Measurements from ENCODE around the gene TICAM2. TPM values are rescaled to one million over a fixed set of nuclear protein-coding genes. Genes with fewer than 3 reads are reported as not detected.

Gene TICAM2
- total RNA-seq, 2 experiments from 2014 or later = 0.27 to 0.96 TPM

GRCh38 chr5:115559524-115559923, 42.8 kb downstream of the TICAM2 start:
- TF ChIP-seq, protein P1, sequence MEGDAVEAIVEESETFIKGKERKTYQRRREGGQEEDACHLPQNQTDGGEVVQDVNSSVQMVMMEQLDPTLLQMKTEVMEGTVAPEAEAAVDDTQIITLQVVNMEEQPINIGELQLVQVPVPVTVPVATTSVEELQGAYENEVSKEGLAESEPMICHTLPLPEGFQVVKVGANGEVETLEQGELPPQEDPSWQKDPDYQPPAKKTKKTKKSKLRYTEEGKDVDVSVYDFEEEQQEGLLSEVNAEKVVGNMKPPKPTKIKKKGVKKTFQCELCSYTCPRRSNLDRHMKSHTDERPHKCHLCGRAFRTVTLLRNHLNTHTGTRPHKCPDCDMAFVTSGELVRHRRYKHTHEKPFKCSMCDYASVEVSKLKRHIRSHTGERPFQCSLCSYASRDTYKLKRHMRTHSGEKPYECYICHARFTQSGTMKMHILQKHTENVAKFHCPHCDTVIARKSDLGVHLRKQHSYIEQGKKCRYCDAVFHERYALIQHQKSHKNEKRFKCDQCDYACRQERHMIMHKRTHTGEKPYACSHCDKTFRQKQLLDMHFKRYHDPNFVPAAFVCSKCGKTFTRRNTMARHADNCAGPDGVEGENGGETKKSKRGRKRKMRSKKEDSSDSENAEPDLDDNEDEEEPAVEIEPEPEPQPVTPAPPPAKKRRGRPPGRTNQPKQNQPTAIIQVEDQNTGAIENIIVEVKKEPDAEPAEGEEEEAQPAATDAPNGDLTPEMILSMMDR (IDR thresholded peaks at IDR 0.05) = no peak
- ChIA-PET POLR2A (no interaction called here), CTCF (interaction anchor here (1.2 to 3.1 kb wide), 2 partner anchors 8 to 15 kb away, joined by 3 to 10 read pairs; no protein-coding TSS in a partner anchor)
- no peaks in the 10 kb centered on the region for H3K9me3 Mint-ChIP-seq
- H3K27me3 Mint-ChIP-seq = peaks cover 10% of the 10 kb centered on the region
- ATAC-seq (no peak), DNase-seq (no peak)
- no peaks in the 10 kb centered on the region for H3K36me3 Mint-ChIP-seq (ENCODE audit: low read depth)
- H3K27ac Mint-ChIP-seq = no peak overlapping the region
- H3K4me3 Mint-ChIP-seq = no peak overlapping the region
- intact Hi-C loops (cut with micrococcal nuclease) = no loop called here
- no peaks in the 10 kb centered on the region for H3K4me1 Mint-ChIP-seq (ENCODE audit: low read depth)

DNA sequence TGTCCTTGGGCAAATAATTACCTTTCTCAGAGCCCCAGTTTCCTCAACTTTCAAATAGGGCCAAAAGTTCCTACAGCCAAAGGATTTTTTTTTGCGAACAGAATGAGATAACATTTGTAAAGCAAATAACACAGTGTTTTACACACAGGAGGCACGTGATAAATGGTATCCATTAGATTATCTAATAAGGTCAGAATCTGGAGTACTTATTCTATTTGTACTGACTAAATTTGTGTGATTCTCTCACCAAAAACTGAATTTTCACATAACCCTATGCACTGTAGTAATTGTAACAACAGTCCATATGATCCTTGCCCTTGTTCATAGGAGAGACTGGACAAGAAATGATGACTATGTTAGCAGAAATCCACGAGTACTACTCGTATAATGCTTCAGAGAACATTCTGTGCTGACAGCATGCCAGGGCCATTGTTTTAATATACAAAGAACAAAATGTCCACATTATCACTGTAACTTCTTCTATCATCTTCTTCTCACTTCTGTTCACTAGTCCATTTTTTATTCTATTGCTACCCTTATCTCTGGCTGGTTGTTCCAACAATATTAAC, 43.8 kb downstream of the TICAM2 start:
- POLR2A ChIA-PET = no interaction called here
- DNase-seq (no peak), ATAC-seq (no peak)
- intact Hi-C loops (cut with micrococcal nuclease) = no loop called here
- TF ChIP-seq, protein P1 (IDR thresholded peaks at IDR 0.05) = no peak
- no peak overlapping the region for H3K4me3 Mint-ChIP-seq
- H3K4me1 Mint-ChIP-seq (ENCODE audit: low read depth) = no peaks in the 10 kb centered on the region
- H3K36me3 Mint-ChIP-seq (ENCODE audit: low read depth) = no peaks in the 10 kb centered on the region
- H3K9me3 Mint-ChIP-seq = no peaks in the 10 kb centered on the region
- H3K27ac Mint-ChIP-seq = no peak overlapping the region
- CTCF ChIA-PET = interaction anchor here (3.1 kb wide), 1 partner anchor 16 kb away, joined by 10 read pairs; no protein-coding TSS in a partner anchor
- H3K27me3 Mint-ChIP-seq = peaks cover 10% of the 10 kb centered on the region

GRCh38 chr5:115557667-115558387, 44.5 kb downstream of the TICAM2 start:
- ChIA-PET POLR2A (interaction anchor here (1.0 kb wide), 1 partner anchor 19 kb away, joined by 3 read pairs; no protein-coding TSS in a partner anchor), CTCF (no interaction called here)
- Mint-ChIP-seq H3K4me1 (ENCODE audit: low read depth) (no peaks in the 10 kb centered on the region), H3K27ac (no peak overlapping the region), H3K9me3 (no peaks in the 10 kb centered on the region), H3K27me3 (peaks cover 5% of the 10 kb centered on the region), H3K36me3 (ENCODE audit: low read depth) (no peaks in the 10 kb centered on the region), H3K4me3 (no peak overlapping the region)
- intact Hi-C loops (cut with micrococcal nuclease) = no loop called here
- ATAC-seq = no peak
- DNase-seq = no peak
- TF ChIP-seq, protein P1 (IDR thresholded peaks at IDR 0.05) = no peak

DNA sequence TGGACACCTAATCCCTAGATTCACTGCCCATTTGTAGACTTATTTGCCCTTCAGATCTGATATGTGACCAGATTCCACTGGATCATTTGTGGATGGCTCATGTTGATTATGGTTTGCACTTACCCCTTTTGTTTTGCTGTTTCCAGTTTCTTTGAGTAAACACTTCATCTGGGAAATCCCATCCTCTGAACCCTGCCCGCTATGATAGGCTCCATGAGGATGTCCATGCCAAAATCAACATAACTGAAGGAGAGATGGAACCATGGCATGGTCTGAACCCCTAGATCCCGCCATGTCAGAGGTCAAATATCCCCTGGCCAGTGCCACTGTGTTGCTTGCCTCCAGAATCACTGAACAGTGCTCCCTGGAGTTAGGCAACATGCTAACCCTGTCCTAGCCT, 46.0 kb downstream of the TICAM2 start:
- CTCF ChIA-PET = no interaction called here
- ATAC-seq (no peak), DNase-seq (no peak)
- no peak overlapping the region for H3K4me3 Mint-ChIP-seq
- TF ChIP-seq, protein P1 (IDR thresholded peaks at IDR 0.05) = no peak
- H3K9me3 Mint-ChIP-seq = no peaks in the 10 kb centered on the region
- H3K36me3 Mint-ChIP-seq (ENCODE audit: low read depth) = no peaks in the 10 kb centered on the region
- intact Hi-C loops (cut with micrococcal nuclease) = no loop called here
- POLR2A ChIA-PET = no interaction called here
- no peaks in the 10 kb centered on the region for H3K4me1 Mint-ChIP-seq (ENCODE audit: low read depth)
- no peak overlapping the region for H3K27ac Mint-ChIP-seq
- peaks cover 8% of the 10 kb centered on the region for H3K27me3 Mint-ChIP-seq

GRCh38 chr5:115555084-115555633, 47.1 kb downstream of the TICAM2 start:
- Mint-ChIP-seq H3K4me3 (no peak overlapping the region), H3K27me3 (peaks cover 6% of the 10 kb centered on the region), H3K27ac (no peak overlapping the region), H3K36me3 (ENCODE audit: low read depth) (no peaks in the 10 kb centered on the region), H3K9me3 (no peaks in the 10 kb centered on the region), H3K4me1 (ENCODE audit: low read depth) (no peaks in the 10 kb centered on the region)
- intact Hi-C loops (cut with micrococcal nuclease) = no loop called here
- no peak for ATAC-seq
- TF ChIP-seq, protein P1 (IDR thresholded peaks at IDR 0.05) = no peak
- POLR2A ChIA-PET = interaction anchor here (1.0 kb wide), 2 partner anchors 10 to 11 kb away, joined by 3 to 5 read pairs; no protein-coding TSS in a partner anchor
- CTCF ChIA-PET = interaction anchor here (0.9 kb wide), 1 partner anchor 9 kb away, joined by 3 read pairs; no protein-coding TSS in a partner anchor
- DNase-seq = no peak

Data from activated CD8-positive, alpha-beta T cell treated with anti-CD3 and anti-CD28 coated beads for 36 hours (primary cell).